ENCODE measurements around the gene UCMA.
A peak's percentile ranks its signal among the peaks of the same experiment; 100 is the strongest.

GRCh38 chr10:13276749-13277365 is 42.7 kb upstream of the UCMA start:
- TF ChIP-seq CTCF (IDR thresholded peaks at IDR 0.05) (peak in 2 of 3 donors; percentile 50 to 53), POLR2A (IDR thresholded peaks at IDR 0.05) (no peak), EP300 (IDR thresholded peaks at IDR 0.05) (no peak)
